Astrocyte (in vitro differentiated cells and primary cell): Measurements from ENCODE around the gene CYP2E1. TPM values are rescaled to one million over a fixed set of nuclear protein-coding genes. Genes with fewer than 3 reads are reported as not detected.
"Not testable (repeated sequence)": the region's sequence is repeated elsewhere in the genome, so short reads cannot be mapped to it uniquely, and the experiment has no call there.

ENCODE experiments used
- DNase-seq: peaks from one replicate; pipeline ENCODE4 v3.0.0-alpha.2; 2010; ENCODE audit warnings: low read depth
- FAIRE-seq: peaks from 2 replicates; lab custom pipeline; 2011; peaks lifted over from hg19 to GRCh38; lab: Jason Lieb, UNC
- H2AFZ ChIP-seq: 2 replicates; pipeline ENCODE4 v1.6.0; 2012; ENCODE audit warnings: low read depth, low read length, inconsistent platforms
- H3K27ac ChIP-seq: 2 replicates; pipeline ENCODE4 v1.5.1; 2011; ENCODE audit warnings: low read depth, low read length, inconsistent platforms
- H3K27me3 ChIP-seq: 2 replicates; pipeline ENCODE4 v1.6.0; 2011; ENCODE audit warnings: low read length, inconsistent platforms; ENCODE audit not compliant: insufficient read depth
- H3K36me3 ChIP-seq: 2 replicates; pipeline ENCODE4 v1.5.1; 2011; ENCODE audit warnings: low read length, inconsistent platforms; ENCODE audit not compliant: insufficient read depth
- H3K4me1 ChIP-seq: 2 replicates; pipeline ENCODE4 v1.5.1; 2011; ENCODE audit warnings: low read length, inconsistent platforms; ENCODE audit not compliant: insufficient read depth
- H3K4me2 ChIP-seq: 2 replicates; pipeline ENCODE4 v1.6.0; 2012; ENCODE audit warnings: low read length, inconsistent platforms
- H3K4me3 ChIP-seq: 2 replicates; pipeline ENCODE4 v1.5.1; 2011; ENCODE audit warnings: low read depth, mild to moderate bottlenecking, low read length, inconsistent platforms; ENCODE audit not compliant: insufficient read depth
- H3K79me2 ChIP-seq: 2 replicates; pipeline ENCODE4 v1.6.0; 2012; ENCODE audit warnings: mild to moderate bottlenecking, low read length, inconsistent platforms; ENCODE audit not compliant: insufficient read depth
- H3K9ac ChIP-seq: 2 replicates; pipeline ENCODE4 v1.6.0; 2012; ENCODE audit warnings: mild to moderate bottlenecking, low read length, inconsistent platforms
- H3K9me3 ChIP-seq: 2 replicates; pipeline ENCODE4 v1.5.1; 2012; ENCODE audit warnings: low read depth, mild to moderate bottlenecking, low read length, inconsistent platforms; ENCODE audit not compliant: insufficient read depth
- H4K20me1 ChIP-seq: 2 replicates; pipeline ENCODE4 v1.6.0; 2012; ENCODE audit warnings: low read length, inconsistent platforms; ENCODE audit not compliant: insufficient read depth
- H3K27ac Mint-ChIP-seq: one replicate; pipeline ENCODE4 v1.8.0; 2021; ENCODE audit warnings: mild to moderate bottlenecking, mixed read lengths; ENCODE audit not compliant: unreplicated experiment
- H3K27me3 Mint-ChIP-seq: one replicate; pipeline ENCODE4 v1.8.0; 2021; ENCODE audit warnings: low read depth, mixed read lengths; ENCODE audit not compliant: unreplicated experiment
- H3K36me3 Mint-ChIP-seq: one replicate; pipeline ENCODE4 v1.8.0; 2021; ENCODE audit warnings: low read depth, mixed read lengths; ENCODE audit not compliant: unreplicated experiment
- H3K4me1 Mint-ChIP-seq: one replicate; pipeline ENCODE4 v1.8.0; 2021; ENCODE audit warnings: low read depth, mixed read lengths; ENCODE audit not compliant: unreplicated experiment
- H3K4me3 Mint-ChIP-seq: one replicate; pipeline ENCODE4 v1.8.0; 2021; ENCODE audit warnings: mild to moderate bottlenecking, moderate library complexity, mixed read lengths; ENCODE audit not compliant: unreplicated experiment
- H3K9me3 Mint-ChIP-seq: one replicate; pipeline ENCODE4 v1.8.0; 2021; ENCODE audit warnings: mild to moderate bottlenecking, mixed read lengths; ENCODE audit not compliant: unreplicated experiment
- EZH2 ChIP-seq: IDR thresholded peaks from 2 replicates; pipeline ENCODE4 v1.6.1; 2012; ENCODE audit warnings: mild to moderate bottlenecking, low read length, inconsistent platforms; ENCODE audit not compliant: insufficient read depth
- total RNA-seq: library from RNA; stranded (reverse); gene quantifications from 2 replicates; pipeline ENCODE4 v1.2.1, GENCODE V29; 2021
- TF ChIP-seq, protein P1 (sequence below): IDR thresholded peaks from 2 replicates; pipeline ENCODE4 v1.5.1; 2011; ENCODE audit warnings: low read depth, mild to moderate bottlenecking, inconsistent platforms, low read length, moderate library complexity; ENCODE audit not compliant: insufficient read depth

The CYP2E1 gene
- total RNA-seq, 1 donor from 2014 or later, result 2.2 TPM

GRCh38 chr10:133515471-133515870, 11.7 kb upstream of the CYP2E1 start:
- no peak overlapping the region for H3K4me3 ChIP-seq
- H3K9me3 Mint-ChIP-seq, result peaks cover 7% of the 10 kb centered on the region
- no peak for FAIRE-seq

GRCh38 chr10:133516057-133516456, 11.1 kb upstream of the CYP2E1 start:
- no peak overlapping the region for H3K4me2 ChIP-seq
- H3K36me3 ChIP-seq, result no peaks in the 10 kb centered on the region
- H3K4me3 Mint-ChIP-seq, result no peak overlapping the region
- DNase-seq (no peak), FAIRE-seq (no peak)
- no peak overlapping the region for H2AFZ ChIP-seq
- H3K9me3 Mint-ChIP-seq, result peaks cover 3% of the 10 kb centered on the region
- no peaks in the 10 kb centered on the region for H3K4me1 Mint-ChIP-seq
- H4K20me1 ChIP-seq, result no peaks in the 10 kb centered on the region
- no peak overlapping the region for H3K9ac ChIP-seq
- H3K27me3 Mint-ChIP-seq, result peaks cover 29% of the 10 kb centered on the region
- H3K4me3 ChIP-seq, result no peak overlapping the region
- H3K27ac ChIP-seq, result no peak overlapping the region
- no peaks in the 10 kb centered on the region for H3K79me2 ChIP-seq
- H3K27me3 ChIP-seq, result no peaks in the 10 kb centered on the region
- no peak overlapping the region for H3K27ac Mint-ChIP-seq
- TF ChIP-seq EZH2, result no peak
- TF ChIP-seq, protein P1, sequence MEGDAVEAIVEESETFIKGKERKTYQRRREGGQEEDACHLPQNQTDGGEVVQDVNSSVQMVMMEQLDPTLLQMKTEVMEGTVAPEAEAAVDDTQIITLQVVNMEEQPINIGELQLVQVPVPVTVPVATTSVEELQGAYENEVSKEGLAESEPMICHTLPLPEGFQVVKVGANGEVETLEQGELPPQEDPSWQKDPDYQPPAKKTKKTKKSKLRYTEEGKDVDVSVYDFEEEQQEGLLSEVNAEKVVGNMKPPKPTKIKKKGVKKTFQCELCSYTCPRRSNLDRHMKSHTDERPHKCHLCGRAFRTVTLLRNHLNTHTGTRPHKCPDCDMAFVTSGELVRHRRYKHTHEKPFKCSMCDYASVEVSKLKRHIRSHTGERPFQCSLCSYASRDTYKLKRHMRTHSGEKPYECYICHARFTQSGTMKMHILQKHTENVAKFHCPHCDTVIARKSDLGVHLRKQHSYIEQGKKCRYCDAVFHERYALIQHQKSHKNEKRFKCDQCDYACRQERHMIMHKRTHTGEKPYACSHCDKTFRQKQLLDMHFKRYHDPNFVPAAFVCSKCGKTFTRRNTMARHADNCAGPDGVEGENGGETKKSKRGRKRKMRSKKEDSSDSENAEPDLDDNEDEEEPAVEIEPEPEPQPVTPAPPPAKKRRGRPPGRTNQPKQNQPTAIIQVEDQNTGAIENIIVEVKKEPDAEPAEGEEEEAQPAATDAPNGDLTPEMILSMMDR, result no peak
- H3K9me3 ChIP-seq, result no peaks in the 10 kb centered on the region
- no peaks in the 10 kb centered on the region for H3K4me1 ChIP-seq
- no peaks in the 10 kb centered on the region for H3K36me3 Mint-ChIP-seq

More at GRCh38 chr10:133515471-133515870, 11.7 kb upstream of the CYP2E1 start:
- Histone ChIP-seq H3K27me3 (no peaks in the 10 kb centered on the region), H3K4me2 (no peak overlapping the region), H2AFZ (no peak overlapping the region), H3K4me1 (no peaks in the 10 kb centered on the region), H3K9ac (no peak overlapping the region), H3K36me3 (no peaks in the 10 kb centered on the region), H3K27ac (no peak overlapping the region), H3K79me2 (no peaks in the 10 kb centered on the region), H4K20me1 (no peaks in the 10 kb centered on the region), H3K9me3 (no peaks in the 10 kb centered on the region)
- TF ChIP-seq, protein P1, result no peak
- no peak for TF ChIP-seq EZH2
- no peak for DNase-seq
- Mint-ChIP-seq H3K27ac (no peak overlapping the region), H3K4me1 (no peaks in the 10 kb centered on the region), H3K36me3 (no peaks in the 10 kb centered on the region), H3K4me3 (no peak overlapping the region), H3K27me3 (peaks cover 34% of the 10 kb centered on the region)

DNA sequence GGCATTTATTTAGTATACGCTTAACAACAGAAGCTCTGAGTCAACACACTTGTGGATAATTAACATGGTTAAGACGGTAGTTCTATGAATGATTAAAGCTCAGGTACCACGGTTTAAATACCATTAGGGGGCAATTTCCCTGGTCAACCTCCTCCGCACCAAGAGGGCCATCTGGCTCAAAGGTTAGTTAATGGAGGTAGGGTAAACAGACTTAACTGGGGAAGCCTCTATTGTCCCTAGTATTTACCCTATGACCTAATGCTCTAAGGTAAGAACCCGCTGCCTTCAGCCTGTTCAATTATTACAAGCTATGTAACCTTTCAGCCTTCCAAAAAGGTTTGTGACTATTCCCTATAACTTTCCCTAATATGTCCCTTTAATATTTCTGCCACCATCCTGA, 8.6 kb upstream of the CYP2E1 start:
- not testable (repeated sequence) for H3K4me1 Mint-ChIP-seq, H3K9me3 Mint-ChIP-seq, H3K4me2 ChIP-seq, H2AFZ ChIP-seq, H3K27ac Mint-ChIP-seq, H3K9me3 ChIP-seq, H3K79me2 ChIP-seq, H3K4me3 Mint-ChIP-seq, H3K27ac ChIP-seq, H3K9ac ChIP-seq, H3K4me3 ChIP-seq, H3K27me3 ChIP-seq, H3K4me1 ChIP-seq, H3K36me3 ChIP-seq, H4K20me1 ChIP-seq, DNase-seq, FAIRE-seq, H3K36me3 Mint-ChIP-seq
- peaks cover 14% of the 10 kb centered on the region for H3K27me3 Mint-ChIP-seq
